ENCODE measurements around the gene FMN2.

Gene FMN2

DNA sequence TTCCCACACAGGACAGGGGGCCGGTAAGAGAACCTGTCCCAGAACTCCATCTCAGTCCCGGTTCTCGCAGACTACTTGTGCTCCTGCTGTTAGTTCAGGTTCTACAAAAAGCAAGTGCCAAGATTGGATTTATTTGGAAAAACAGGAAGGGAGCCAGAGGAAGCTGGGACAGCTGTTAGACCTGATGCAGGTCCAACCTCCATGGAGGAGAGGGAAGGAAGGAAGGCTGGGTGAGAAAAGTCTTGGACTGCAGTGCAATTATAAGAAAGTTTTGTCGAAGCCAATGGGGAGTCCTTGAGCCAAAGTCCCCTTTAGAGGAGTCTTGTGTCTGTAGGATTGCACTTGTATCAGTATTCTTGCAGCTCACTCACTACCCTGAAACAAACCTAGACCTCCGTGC lies 329.1 kb downstream of the FMN2 start:
- no peaks in the 10 kb centered on the region for H3K4me1 ChIP-seq (ENCODE audit: control insufficient read depth in 1 of 2, insufficient read depth in 2 of 2, low read length in 2 of 2)
- no peak overlapping the region for H3K27ac ChIP-seq (ENCODE audit: low read depth, low read length)
- no peak overlapping the region for H3K9ac ChIP-seq (ENCODE audit: low read depth in 1 of 2, low read length in 2 of 2)
- peaks cover 0 to 5% of the 10 kb centered on the region in 2 donors for H3K9me3 ChIP-seq (ENCODE audit: control insufficient read depth in 1 of 2, low read length in 2 of 2)
- no peaks in the 10 kb centered on the region for H3K36me3 ChIP-seq (ENCODE audit: control insufficient read depth in 1 of 2, insufficient read depth in 2 of 2, low read length in 2 of 2)
- no peaks in the 10 kb centered on the region for H3K27me3 ChIP-seq (ENCODE audit: control insufficient read depth in 1 of 2, insufficient read depth in 2 of 2, low read length in 2 of 2)
- H3K4me3 ChIP-seq (ENCODE audit: low read depth in 1 of 2, low read length in 2 of 2), result no peak overlapping the region

DNA sequence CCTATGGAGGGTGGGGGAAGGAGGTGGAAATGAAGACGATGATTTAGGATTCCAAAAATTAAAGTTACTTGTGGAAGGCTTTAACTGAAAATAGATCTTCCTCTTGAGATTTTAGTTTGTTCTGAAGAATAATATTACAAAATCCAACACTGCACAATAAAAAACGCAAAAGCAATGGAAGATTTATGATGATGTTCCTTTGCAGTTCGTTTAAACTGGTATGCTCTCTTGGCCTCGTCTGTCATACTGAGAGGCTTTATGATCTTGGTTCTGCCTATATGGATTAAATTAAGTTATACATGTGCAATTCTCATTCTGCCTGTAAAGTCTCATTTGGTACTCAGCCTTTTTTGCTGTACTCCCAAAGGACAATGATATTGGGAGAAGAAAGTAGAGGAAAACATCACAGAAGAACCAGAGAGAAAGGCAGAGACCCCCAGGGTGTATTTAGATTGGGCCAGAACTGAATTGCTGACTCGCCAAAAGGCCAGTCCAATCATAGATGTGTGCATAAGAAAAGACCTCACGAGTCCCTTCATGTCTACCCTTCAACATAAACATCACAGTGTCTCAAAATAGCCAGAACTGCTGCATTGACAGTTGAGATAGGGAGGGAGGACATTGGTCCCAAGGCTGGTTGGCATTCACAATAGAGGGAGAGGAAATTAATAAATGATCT lies 331.7 kb downstream of the FMN2 start:
- Histone ChIP-seq H3K4me3 (ENCODE audit: low read depth in 1 of 2, low read length in 2 of 2) (no peak overlapping the region), H3K9me3 (ENCODE audit: control insufficient read depth in 1 of 2, low read length in 2 of 2) (peaks cover 0 to 5% of the 10 kb centered on the region in 2 donors), H3K36me3 (ENCODE audit: control insufficient read depth in 1 of 2, insufficient read depth in 2 of 2, low read length in 2 of 2) (no peaks in the 10 kb centered on the region), H3K9ac (ENCODE audit: low read depth in 1 of 2, low read length in 2 of 2) (no peak overlapping the region), H3K27ac (ENCODE audit: low read depth, low read length) (no peak overlapping the region), H3K4me1 (ENCODE audit: control insufficient read depth in 1 of 2, insufficient read depth in 2 of 2, low read length in 2 of 2) (no peaks in the 10 kb centered on the region), H3K27me3 (ENCODE audit: control insufficient read depth in 1 of 2, insufficient read depth in 2 of 2, low read length in 2 of 2) (no peaks in the 10 kb centered on the region)

DNA sequence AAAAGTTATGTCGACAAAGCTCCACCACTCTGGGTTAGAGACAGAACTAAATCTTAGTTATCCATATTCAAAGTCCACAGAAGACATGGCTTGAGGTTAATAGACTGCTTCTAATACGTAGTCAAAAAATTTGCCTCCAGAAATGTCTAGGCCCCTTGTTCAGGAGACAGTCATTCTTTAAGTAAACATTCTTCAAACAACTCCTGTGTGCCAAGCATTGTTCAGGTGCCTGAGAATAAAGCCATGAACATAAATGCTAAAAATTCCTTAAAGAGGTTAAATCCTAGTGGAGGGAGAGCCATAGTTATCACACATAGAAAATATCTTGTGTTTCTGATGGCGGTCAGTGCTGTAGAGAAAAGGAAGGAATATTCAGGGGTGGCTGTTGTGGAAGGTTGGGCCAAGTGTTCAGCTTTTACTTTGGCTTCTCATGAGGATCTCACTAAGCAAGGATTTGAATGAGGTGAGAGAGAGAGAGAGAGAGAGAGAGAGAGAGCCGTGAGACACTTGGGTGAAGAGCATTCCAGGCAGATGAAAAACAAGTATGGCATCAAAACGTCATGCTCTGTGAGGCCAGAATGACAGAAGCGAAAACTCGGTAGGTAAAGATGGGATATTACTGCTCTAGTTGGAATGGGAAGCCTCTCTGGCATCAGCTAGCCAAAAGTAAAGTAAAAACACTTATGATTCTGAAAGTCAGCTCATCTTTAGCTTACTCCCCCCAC lies 333.2 kb downstream of the FMN2 start:
- H3K9ac ChIP-seq (ENCODE audit: low read depth in 1 of 2, low read length in 2 of 2), result no peak overlapping the region
- no peak overlapping the region for H3K27ac ChIP-seq (ENCODE audit: low read depth, low read length)
- H3K4me3 ChIP-seq (ENCODE audit: low read depth in 1 of 2, low read length in 2 of 2), result no peak overlapping the region
- no peaks in the 10 kb centered on the region for H3K9me3 ChIP-seq (ENCODE audit: control insufficient read depth in 1 of 2, low read length in 2 of 2)
- H3K4me1 ChIP-seq (ENCODE audit: control insufficient read depth in 1 of 2, insufficient read depth in 2 of 2, low read length in 2 of 2), result no peaks in the 10 kb centered on the region
- H3K36me3 ChIP-seq (ENCODE audit: control insufficient read depth in 1 of 2, insufficient read depth in 2 of 2, low read length in 2 of 2), result no peaks in the 10 kb centered on the region
- no peaks in the 10 kb centered on the region for H3K27me3 ChIP-seq (ENCODE audit: control insufficient read depth in 1 of 2, insufficient read depth in 2 of 2, low read length in 2 of 2)

DNA sequence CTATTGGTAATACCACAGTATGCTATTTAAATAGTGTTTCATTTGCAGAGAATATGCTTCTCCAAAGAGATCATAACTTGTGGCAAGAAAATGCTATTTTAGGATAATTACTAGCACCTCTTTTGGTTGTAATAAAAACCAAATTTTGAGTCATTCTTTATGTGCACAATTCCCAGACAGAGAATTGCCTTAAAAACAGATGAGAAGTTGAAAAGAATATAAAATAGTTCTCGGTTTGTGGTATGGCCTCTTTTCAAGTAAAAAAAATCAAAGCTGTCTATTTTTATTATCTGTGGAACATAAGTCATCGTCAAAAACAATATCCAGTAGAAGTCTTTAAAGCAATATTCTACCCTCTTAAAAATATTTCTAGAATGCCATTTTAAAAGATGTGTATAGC lies 334.4 kb downstream of the FMN2 start:
- Histone ChIP-seq H3K27me3 (ENCODE audit: control insufficient read depth in 1 of 2, insufficient read depth in 2 of 2, low read length in 2 of 2) (no peaks in the 10 kb centered on the region), H3K27ac (ENCODE audit: low read depth, low read length) (no peak overlapping the region), H3K4me1 (ENCODE audit: control insufficient read depth in 1 of 2, insufficient read depth in 2 of 2, low read length in 2 of 2) (no peaks in the 10 kb centered on the region), H3K9ac (ENCODE audit: low read depth in 1 of 2, low read length in 2 of 2) (no peak overlapping the region), H3K9me3 (ENCODE audit: control insufficient read depth in 1 of 2, low read length in 2 of 2) (no peaks in the 10 kb centered on the region), H3K36me3 (ENCODE audit: control insufficient read depth in 1 of 2, insufficient read depth in 2 of 2, low read length in 2 of 2) (no peaks in the 10 kb centered on the region), H3K4me3 (ENCODE audit: low read depth in 1 of 2, low read length in 2 of 2) (no peak overlapping the region)

DNA sequence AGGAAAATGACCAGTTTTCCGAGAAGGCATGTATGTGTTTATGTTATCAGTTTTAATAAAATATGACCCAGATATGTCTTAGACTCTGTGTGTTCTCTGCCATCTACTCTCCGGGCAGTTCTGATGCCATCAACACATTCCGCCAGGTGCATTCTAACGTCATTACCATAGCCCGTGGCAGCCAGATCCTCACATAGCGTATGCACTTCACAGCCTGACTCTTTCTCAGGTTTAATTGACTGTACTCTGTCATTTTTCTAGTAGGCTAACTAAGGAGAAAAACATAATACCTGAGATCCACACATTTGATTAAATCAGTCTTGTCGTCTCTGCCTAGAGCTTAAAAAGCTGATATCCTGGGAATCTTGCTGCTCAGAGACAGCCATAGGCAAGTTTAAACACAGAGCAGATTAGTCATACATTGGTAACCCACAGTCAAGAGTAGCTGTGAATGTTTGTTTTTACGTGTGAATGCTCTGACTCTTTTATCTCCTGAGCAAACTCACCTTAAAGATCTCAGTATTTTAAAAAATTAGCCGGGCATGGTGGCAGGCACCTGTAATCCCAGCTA lies 344.4 kb downstream of the FMN2 start:
- H3K4me3 ChIP-seq (ENCODE audit: low read depth in 1 of 2, low read length in 2 of 2), result no peak overlapping the region
- no peaks in the 10 kb centered on the region for H3K36me3 ChIP-seq (ENCODE audit: control insufficient read depth in 1 of 2, insufficient read depth in 2 of 2, low read length in 2 of 2)
- no peaks in the 10 kb centered on the region for H3K9me3 ChIP-seq (ENCODE audit: control insufficient read depth in 1 of 2, low read length in 2 of 2)
- no peaks in the 10 kb centered on the region for H3K4me1 ChIP-seq (ENCODE audit: control insufficient read depth in 1 of 2, insufficient read depth in 2 of 2, low read length in 2 of 2)
- no peak overlapping the region for H3K27ac ChIP-seq (ENCODE audit: low read depth, low read length)
- no peak overlapping the region for H3K9ac ChIP-seq (ENCODE audit: low read depth in 1 of 2, low read length in 2 of 2)
- no peaks in the 10 kb centered on the region for H3K27me3 ChIP-seq (ENCODE audit: control insufficient read depth in 1 of 2, insufficient read depth in 2 of 2, low read length in 2 of 2)

DNA sequence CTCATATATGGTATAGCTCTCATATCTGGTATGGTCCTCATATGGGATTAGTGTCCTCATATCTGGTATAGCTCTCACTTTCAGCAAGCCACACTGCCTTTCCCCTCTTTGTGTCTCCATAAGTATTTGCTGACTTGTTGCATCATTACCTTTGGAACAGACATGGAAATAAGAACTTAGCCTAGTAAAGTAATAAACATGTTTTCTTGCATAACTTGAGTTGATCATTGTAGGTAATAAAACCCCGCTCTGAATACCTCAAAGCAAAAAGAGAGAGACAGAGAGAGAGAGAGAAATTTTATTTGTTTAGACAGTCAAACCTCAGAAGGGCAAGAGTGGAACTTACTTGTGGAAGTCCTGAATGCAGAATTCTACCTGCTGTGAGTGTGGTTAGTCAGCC lies 350.0 kb downstream of the FMN2 start:
- H3K36me3 ChIP-seq (ENCODE audit: control insufficient read depth in 1 of 2, insufficient read depth in 2 of 2, low read length in 2 of 2), result no peaks in the 10 kb centered on the region
- no peak overlapping the region for H3K9ac ChIP-seq (ENCODE audit: low read depth in 1 of 2, low read length in 2 of 2)
- no peaks in the 10 kb centered on the region for H3K9me3 ChIP-seq (ENCODE audit: control insufficient read depth in 1 of 2, low read length in 2 of 2)
- H3K4me3 ChIP-seq (ENCODE audit: low read depth in 1 of 2, low read length in 2 of 2), result no peak overlapping the region
- no peaks in the 10 kb centered on the region for H3K27me3 ChIP-seq (ENCODE audit: control insufficient read depth in 1 of 2, insufficient read depth in 2 of 2, low read length in 2 of 2)
- no peaks in the 10 kb centered on the region for H3K4me1 ChIP-seq (ENCODE audit: control insufficient read depth in 1 of 2, insufficient read depth in 2 of 2, low read length in 2 of 2)
- no peak overlapping the region for H3K27ac ChIP-seq (ENCODE audit: low read depth, low read length)

DNA sequence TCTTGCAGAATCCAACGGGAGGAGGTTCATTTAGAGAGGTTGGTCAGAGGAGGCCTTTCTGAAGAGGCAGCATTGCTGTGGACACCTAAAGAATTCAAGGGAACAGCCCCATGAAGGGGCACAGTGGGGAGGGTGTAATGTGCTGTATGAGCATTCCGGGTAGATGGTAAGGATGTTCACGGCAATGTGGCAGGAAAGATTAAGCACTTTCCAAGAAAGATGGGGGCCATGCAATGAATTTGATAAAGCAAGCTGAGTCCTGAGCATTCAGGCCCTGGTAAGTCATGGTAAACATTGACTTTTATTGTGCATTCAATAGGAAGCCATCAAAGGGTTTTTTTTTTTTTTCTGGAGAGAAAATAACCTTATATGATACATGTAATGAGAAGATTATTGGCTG lies 353.7 kb downstream of the FMN2 start:
- H3K4me3 ChIP-seq (ENCODE audit: low read depth in 1 of 2, low read length in 2 of 2), result no peak overlapping the region
- H3K27ac ChIP-seq (ENCODE audit: low read depth, low read length), result no peak overlapping the region
- no peaks in the 10 kb centered on the region for H3K4me1 ChIP-seq (ENCODE audit: control insufficient read depth in 1 of 2, insufficient read depth in 2 of 2, low read length in 2 of 2)
- no peaks in the 10 kb centered on the region for H3K9me3 ChIP-seq (ENCODE audit: control insufficient read depth in 1 of 2, low read length in 2 of 2)
- no peaks in the 10 kb centered on the region for H3K36me3 ChIP-seq (ENCODE audit: control insufficient read depth in 1 of 2, insufficient read depth in 2 of 2, low read length in 2 of 2)
- H3K9ac ChIP-seq (ENCODE audit: low read depth in 1 of 2, low read length in 2 of 2), result no peak overlapping the region
- H3K27me3 ChIP-seq (ENCODE audit: control insufficient read depth in 1 of 2, insufficient read depth in 2 of 2, low read length in 2 of 2), result no peaks in the 10 kb centered on the region

DNA sequence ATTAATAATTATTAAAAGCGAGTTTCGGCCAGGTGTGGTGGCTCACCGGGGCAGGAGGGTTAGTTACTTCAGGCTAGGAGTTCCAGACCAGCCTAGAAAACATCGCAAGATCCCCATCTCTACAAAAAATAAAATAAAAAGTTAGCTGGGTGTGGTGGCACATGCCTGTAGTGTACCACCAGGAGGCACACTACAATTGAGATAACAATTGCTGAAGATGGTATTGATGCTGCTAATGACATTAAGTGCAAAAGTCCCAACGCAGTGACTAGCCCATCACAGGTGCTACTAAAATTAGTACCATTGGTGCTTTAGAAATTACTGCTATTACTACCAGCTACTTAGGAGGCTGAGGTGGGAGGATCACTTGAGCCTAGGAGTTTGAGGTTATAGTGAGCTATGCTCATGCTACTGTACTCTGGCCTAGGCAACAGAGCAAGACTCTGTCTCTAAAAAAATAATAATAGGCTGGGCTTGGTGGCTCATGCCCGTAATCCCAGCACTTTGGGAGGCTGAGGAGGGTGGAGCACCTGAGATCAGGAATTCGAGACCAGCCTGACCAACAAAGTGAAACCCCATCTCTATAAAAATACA lies 363.6 kb downstream of the FMN2 start:
- Histone ChIP-seq H3K27me3 (ENCODE audit: control insufficient read depth in 1 of 2, insufficient read depth in 2 of 2, low read length in 2 of 2) (no peaks in the 10 kb centered on the region), H3K36me3 (ENCODE audit: control insufficient read depth in 1 of 2, insufficient read depth in 2 of 2, low read length in 2 of 2) (no peaks in the 10 kb centered on the region), H3K4me1 (ENCODE audit: control insufficient read depth in 1 of 2, insufficient read depth in 2 of 2, low read length in 2 of 2) (no peaks in the 10 kb centered on the region), H3K27ac (ENCODE audit: low read depth, low read length) (no peak overlapping the region), H3K9ac (ENCODE audit: low read depth in 1 of 2, low read length in 2 of 2) (no peak overlapping the region), H3K4me3 (ENCODE audit: low read depth in 1 of 2, low read length in 2 of 2) (no peak overlapping the region), H3K9me3 (ENCODE audit: control insufficient read depth in 1 of 2, low read length in 2 of 2) (no peaks in the 10 kb centered on the region)

DNA sequence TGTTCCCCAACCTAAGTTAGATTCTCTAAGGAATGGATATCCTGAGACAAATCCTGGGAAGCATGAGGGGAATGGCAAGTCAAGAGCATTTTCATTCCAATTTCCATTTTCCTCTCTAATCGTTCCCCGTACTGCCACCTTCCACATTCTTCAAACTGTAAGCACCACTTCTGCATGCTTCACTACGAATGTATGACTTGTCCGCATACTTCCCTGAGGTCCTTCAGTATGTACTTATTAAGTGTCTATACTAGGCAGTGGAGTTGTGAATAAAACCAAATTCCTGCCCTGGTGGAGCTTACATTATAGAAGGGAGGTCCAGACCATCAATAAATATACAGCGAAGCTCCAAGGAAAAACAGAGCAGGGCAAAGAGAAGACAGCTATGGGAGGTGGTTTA lies 365.5 kb downstream of the FMN2 start:
- Histone ChIP-seq H3K4me3 (ENCODE audit: low read depth in 1 of 2, low read length in 2 of 2) (no peak overlapping the region), H3K36me3 (ENCODE audit: control insufficient read depth in 1 of 2, insufficient read depth in 2 of 2, low read length in 2 of 2) (no peaks in the 10 kb centered on the region), H3K27ac (ENCODE audit: low read depth, low read length) (no peak overlapping the region), H3K9ac (ENCODE audit: low read depth in 1 of 2, low read length in 2 of 2) (no peak overlapping the region), H3K4me1 (ENCODE audit: control insufficient read depth in 1 of 2, insufficient read depth in 2 of 2, low read length in 2 of 2) (no peaks in the 10 kb centered on the region), H3K27me3 (ENCODE audit: control insufficient read depth in 1 of 2, insufficient read depth in 2 of 2, low read length in 2 of 2) (no peaks in the 10 kb centered on the region), H3K9me3 (ENCODE audit: control insufficient read depth in 1 of 2, low read length in 2 of 2) (no peaks in the 10 kb centered on the region)

DNA sequence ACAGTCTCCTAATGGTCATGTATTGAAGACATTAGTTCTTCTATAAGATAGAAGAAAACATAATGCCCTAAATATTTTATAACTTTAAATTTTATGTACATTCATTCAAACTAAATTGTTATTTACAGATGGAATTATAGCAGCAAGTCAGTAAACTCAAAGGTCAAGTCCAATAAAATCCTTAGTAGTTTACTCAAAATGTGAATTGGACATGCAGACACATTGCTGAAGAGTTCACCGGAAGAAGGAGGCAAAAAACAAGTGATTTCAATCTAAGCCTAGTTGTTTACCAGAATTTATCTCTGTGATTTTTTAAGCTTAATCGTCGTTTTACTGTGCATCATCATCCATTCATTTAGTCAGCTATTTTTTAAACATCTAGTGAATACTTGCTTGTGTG lies 370.6 kb downstream of the FMN2 start:
- Histone ChIP-seq H3K4me1 (ENCODE audit: control insufficient read depth in 1 of 2, insufficient read depth in 2 of 2, low read length in 2 of 2) (no peaks in the 10 kb centered on the region), H3K9ac (ENCODE audit: low read depth in 1 of 2, low read length in 2 of 2) (no peak overlapping the region), H3K9me3 (ENCODE audit: control insufficient read depth in 1 of 2, low read length in 2 of 2) (no peaks in the 10 kb centered on the region), H3K27ac (ENCODE audit: low read depth, low read length) (no peak overlapping the region), H3K27me3 (ENCODE audit: control insufficient read depth in 1 of 2, insufficient read depth in 2 of 2, low read length in 2 of 2) (no peaks in the 10 kb centered on the region), H3K36me3 (ENCODE audit: control insufficient read depth in 1 of 2, insufficient read depth in 2 of 2, low read length in 2 of 2) (no peaks in the 10 kb centered on the region), H3K4me3 (ENCODE audit: low read depth in 1 of 2, low read length in 2 of 2) (no peak overlapping the region)
